ENCODE data around the gene LLGL2. TPM values are rescaled to one million over a fixed set of nuclear protein-coding genes. Genes with fewer than 3 reads are reported as not detected.

The LLGL2 gene
- total RNA-seq, 1 donor from 2014 or later = 9.0 TPM

DNA sequence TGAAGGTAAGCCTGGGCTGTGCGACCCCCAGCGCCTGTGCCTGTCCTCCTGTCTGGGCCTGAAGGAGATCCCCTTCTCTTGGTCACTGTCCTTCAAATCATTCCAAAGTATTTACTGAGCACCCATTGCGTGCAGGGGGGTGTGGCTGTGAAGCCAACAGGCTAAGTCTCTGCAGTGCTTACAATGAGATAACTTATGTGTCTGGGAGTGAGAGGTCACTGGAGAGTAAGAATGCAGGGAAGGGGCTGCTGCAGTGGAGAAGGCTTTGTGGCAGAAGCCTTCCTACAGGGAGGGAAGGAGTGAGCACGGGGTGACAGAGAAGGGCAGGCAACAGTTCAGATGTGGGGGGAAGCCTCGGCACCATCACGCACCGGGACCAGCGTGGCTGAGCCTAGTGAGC, 96.6 kb downstream of the LLGL2 start:
- no peak overlapping the region for H3K27ac Mint-ChIP-seq
- intact Hi-C loops (cut with micrococcal nuclease) = no loop called here

DNA sequence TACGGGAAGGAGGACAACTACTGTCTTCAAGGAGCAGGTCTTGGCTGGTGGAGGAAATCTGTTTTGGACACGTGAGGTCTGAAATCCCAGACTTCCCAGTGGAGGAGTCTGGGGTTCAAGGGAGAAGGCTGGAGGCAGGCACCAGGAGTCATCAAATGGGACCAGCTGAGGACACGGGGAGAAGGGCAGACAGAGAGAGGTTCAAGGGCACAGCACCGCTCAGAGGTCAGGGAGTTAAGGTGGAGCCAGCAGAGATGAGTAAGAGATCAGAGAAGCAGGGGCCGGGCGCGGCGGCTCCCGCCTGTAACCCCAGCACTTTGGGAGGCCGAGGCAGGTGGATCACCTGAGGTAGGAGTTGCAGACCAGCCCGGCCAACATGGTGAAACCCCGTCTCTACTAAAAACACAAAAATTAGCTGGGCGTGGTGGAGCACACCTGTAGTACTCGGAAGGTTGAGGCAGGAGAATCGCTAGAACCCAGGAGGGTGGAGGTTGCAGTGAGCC, 97.3 kb downstream of the LLGL2 start:
- Mint-ChIP-seq H3K9me3 (no peaks in the 10 kb centered on the region), H3K4me3 (no peak overlapping the region), H3K4me1 (no peaks in the 10 kb centered on the region), H3K27ac (no peak overlapping the region), H3K36me3 (ENCODE audit: low read depth) (no peaks in the 10 kb centered on the region), H3K27me3 (no peaks in the 10 kb centered on the region)
- intact Hi-C loops (cut with micrococcal nuclease) = no loop called here
- no peak for DNase-seq

More for the DNA sequence above, 96.6 kb downstream of the LLGL2 start:
- H3K4me3 Mint-ChIP-seq = no peak overlapping the region
- H3K9me3 Mint-ChIP-seq = no peaks in the 10 kb centered on the region
- no peaks in the 10 kb centered on the region for H3K27me3 Mint-ChIP-seq
- no peaks in the 10 kb centered on the region for H3K36me3 Mint-ChIP-seq (ENCODE audit: low read depth)
- no peaks in the 10 kb centered on the region for H3K4me1 Mint-ChIP-seq
- DNase-seq = no peak

DNA sequence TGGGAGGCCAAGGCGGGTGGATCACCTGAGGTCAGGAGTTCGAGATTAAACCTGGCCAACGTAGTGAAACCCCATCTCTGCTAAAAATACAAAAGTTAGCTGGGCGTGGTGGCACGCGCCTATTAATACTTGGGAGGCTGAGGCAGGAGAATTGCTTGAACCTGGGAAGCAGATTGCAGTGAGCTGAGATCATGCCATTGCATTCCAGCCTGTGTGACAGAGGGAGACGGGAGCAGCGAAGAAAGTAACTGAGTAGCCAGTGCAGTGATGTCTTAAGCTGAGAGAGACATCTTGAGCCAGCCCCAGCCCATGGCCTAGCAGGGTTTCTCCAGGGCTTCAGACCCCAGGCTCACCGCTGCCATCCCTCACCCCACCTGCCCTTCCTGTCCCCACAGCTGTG, 97.9 kb downstream of the LLGL2 start:
- Mint-ChIP-seq H3K4me3 (no peak overlapping the region), H3K27ac (no peak overlapping the region), H3K4me1 (no peaks in the 10 kb centered on the region), H3K27me3 (no peaks in the 10 kb centered on the region), H3K36me3 (ENCODE audit: low read depth) (no peaks in the 10 kb centered on the region), H3K9me3 (no peaks in the 10 kb centered on the region)
- intact Hi-C loops (cut with micrococcal nuclease) = no loop called here
- DNase-seq = no peak

DNA sequence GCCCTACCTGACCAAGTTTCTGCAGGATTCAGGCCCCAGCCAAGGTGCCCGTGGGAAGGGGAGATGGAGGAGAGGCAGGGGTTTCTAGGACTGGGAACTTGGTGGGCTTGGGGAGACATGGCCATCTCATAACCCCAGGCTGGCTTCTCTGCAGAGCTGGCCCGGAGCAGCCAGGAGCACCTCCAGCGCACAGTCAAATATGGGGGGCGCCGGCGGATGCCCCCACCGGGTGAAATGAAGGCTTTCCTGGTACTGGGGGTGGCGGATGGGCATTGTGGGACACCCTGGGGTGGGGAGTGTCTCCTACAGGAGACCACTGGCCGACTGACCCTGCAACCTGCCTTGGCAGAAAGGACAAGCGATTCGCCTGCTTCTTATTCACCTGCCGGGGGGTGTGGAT, 98.5 kb downstream of the LLGL2 start:
- no peak overlapping the region for H3K27ac Mint-ChIP-seq
- no peaks in the 10 kb centered on the region for H3K36me3 Mint-ChIP-seq (ENCODE audit: low read depth)
- intact Hi-C loops (cut with micrococcal nuclease) = no loop called here
- no peak for DNase-seq
- no peaks in the 10 kb centered on the region for H3K9me3 Mint-ChIP-seq
- H3K27me3 Mint-ChIP-seq = no peaks in the 10 kb centered on the region
- H3K4me3 Mint-ChIP-seq = no peak overlapping the region
- no peaks in the 10 kb centered on the region for H3K4me1 Mint-ChIP-seq

Other genes starting within 250 kb of the LLGL2 start
- gene SLC25A19, start 236.3 kb upstream of the LLGL2 start, total RNA-seq = 131 and 132 TPM in 2 replicates
- gene GRB2, start 120.0 kb upstream of the LLGL2 start, total RNA-seq = 172 and 182 TPM in 2 replicates
- gene TMEM94, start 69.1 kb upstream of the LLGL2 start, total RNA-seq = 68.9 and 69.5 TPM in 2 replicates
- 1.4 and 1.6 TPM in 2 replicates for gene CASKIN2, start 10.2 kb upstream of the LLGL2 start, total RNA-seq
- 61.7 and 66.4 TPM in 2 replicates for gene TSEN54, start 9.2 kb upstream of the LLGL2 start, total RNA-seq
- gene MYO15B, start 62.1 kb downstream of the LLGL2 start, total RNA-seq = 24.3 and 25.4 TPM in 2 replicates
- gene SMIM5, start 107.7 kb downstream of the LLGL2 start, total RNA-seq = 0.14 and 0.38 TPM in 2 replicates
- gene RECQL5, start 141.5 kb downstream of the LLGL2 start, total RNA-seq = 34.2 and 34.4 TPM in 2 replicates
- gene SAP30BP, start 141.6 kb downstream of the LLGL2 start, total RNA-seq = 109 and 115 TPM in 2 replicates
- 0.71 and 1.8 TPM in 2 replicates for gene ITGB4, start 195.8 kb downstream of the LLGL2 start, total RNA-seq
- 53.3 and 54.7 TPM in 2 replicates for gene GALK1, start 239.5 kb downstream of the LLGL2 start, total RNA-seq